CD4-positive, alpha-beta T cell treated with Interleukin-4 for 1 hour (primary cell): ENCODE results near the gene PNPLA7.
"Not testable (repeated sequence)": the region's sequence is repeated elsewhere in the genome, so short reads cannot be mapped to it uniquely, and the experiment has no call there.

Experiments
- DNase-seq, 2 donors: peaks; one replicate each; pipeline ENCODE4 v3.0.0-alpha.2; 2020 to 2022

PNPLA7 gene

GRCh38 chr9:137411260-137411644 lies 138.9 kb downstream of the PNPLA7 start:
- DNase-seq, result no peak

- DNase-seq, result no peak
Observed at GRCh38 chr9:137410891-137411249, 139.3 kb downstream of the PNPLA7 start.

GRCh38 chr9:137410236-137410890 lies 139.8 kb downstream of the PNPLA7 start:
- not testable (repeated sequence) for DNase-seq
